Gastrocnemius medialis (tissue), 4 donors: ENCODE measurements around the gene THY1.

Experiments
- CTCF ChIP-seq, 5 experiments: fragments of 450-650 bp in 3 of 5; fragments of 200-600 bp in 2 of 5; sonication (generic) in 2 of 5; IDR thresholded peaks in 4 of 5; conservative IDR thresholded peaks in 1 of 5; 1 replicate in 4 of 5; 2 replicates in 1 of 5; pipeline ENCODE4 v1.5.1; 2016 to 2019; ENCODE audit warnings: antibody characterized with exemption in 5 of 5, mild to moderate bottlenecking in 3 of 5, moderate library complexity in 3 of 5
- POLR2A ChIP-seq, 2 donors: fragments of 450-650 bp; IDR thresholded peaks; one replicate each; pipeline ENCODE4 v1.6.1; 2017; ENCODE audit warnings: antibody characterized with exemption in 2 of 2, mild to moderate bottlenecking in 2 of 2, moderate library complexity in 2 of 2

- TF ChIP-seq CTCF (IDR thresholded peaks at IDR 0.05 in 4 of 5, conservative IDR thresholded peaks at IDR 0.05 in 1 of 5) = peak; percentile 81 to 97 (median 94)
- peak; percentile 91 to 93 for TF ChIP-seq POLR2A (IDR thresholded peaks at IDR 0.05)
Observed at GRCh38 chr11:119381181-119381988, 41.6 kb downstream of the THY1 start, which contains the start of gene USP2.
